Measurements from ENCODE around the gene GRIA2. TPM values are rescaled to one million over a fixed set of nuclear protein-coding genes. Genes with fewer than 3 reads are reported as not detected.

GRIA2 gene
- total RNA-seq, 1 donor from 2014 or later = 3.0 TPM

- intact Hi-C loops (cut with DNase I) = no loop called here
- DNase-seq (ENCODE audit: low spot score in 2 of 2) = no peak
- Histone ChIP-seq H3K36me3 (no peaks in the 10 kb centered on the region), H3K27ac (no peak overlapping the region), H3K4me3 (no peak overlapping the region), H3K9me3 (no peaks in the 10 kb centered on the region), H3K27me3 (no peaks in the 10 kb centered on the region), H3K4me1 (no peaks in the 10 kb centered on the region)
- no peak for TF ChIP-seq CTCF (IDR thresholded peaks at IDR 0.05)
Measured at GRCh38 chr4:157294575-157294974, 74.0 kb downstream of the GRIA2 start.

GRCh38 chr4:157300701-157301100 lies 80.2 kb downstream of the GRIA2 start:
- TF ChIP-seq CTCF (IDR thresholded peaks at IDR 0.05) = no peak
- Histone ChIP-seq H3K9me3 (no peaks in the 10 kb centered on the region), H3K36me3 (no peaks in the 10 kb centered on the region), H3K27me3 (no peaks in the 10 kb centered on the region), H3K27ac (no peak overlapping the region), H3K4me1 (peaks cover 0 to 4% of the 10 kb centered on the region in 2 donors), H3K4me3 (no peak overlapping the region)
- intact Hi-C loops (cut with DNase I) = no loop called here
- DNase-seq (ENCODE audit: low spot score in 2 of 2) = no peak

GRCh38 chr4:157303471-157303960 lies 83.0 kb downstream of the GRIA2 start:
- Histone ChIP-seq H3K27ac (no peak overlapping the region), H3K9me3 (no peaks in the 10 kb centered on the region), H3K27me3 (no peaks in the 10 kb centered on the region), H3K4me1 (peaks cover 0 to 9% of the 10 kb centered on the region in 2 donors), H3K36me3 (no peaks in the 10 kb centered on the region), H3K4me3 (no peak overlapping the region)
- DNase-seq (ENCODE audit: low spot score in 2 of 2) = no peak
- no peak for TF ChIP-seq CTCF (IDR thresholded peaks at IDR 0.05)
- intact Hi-C loops (cut with DNase I) = no loop called here

- H3K27ac ChIP-seq = no peak overlapping the region
- H3K4me1 ChIP-seq = peaks cover 0 to 9% of the 10 kb centered on the region in 2 donors
- intact Hi-C loops (cut with DNase I) = loop anchor here (5.0 kb wide), 1 partner anchor 82 kb away; the partner anchor contains the start of gene GRIA2
- no peaks in the 10 kb centered on the region for H3K27me3 ChIP-seq
- no peak for DNase-seq (ENCODE audit: low spot score in 2 of 2)
- H3K4me3 ChIP-seq = no peak overlapping the region
- no peaks in the 10 kb centered on the region for H3K36me3 ChIP-seq
- no peaks in the 10 kb centered on the region for H3K9me3 ChIP-seq
- no peak for TF ChIP-seq CTCF (IDR thresholded peaks at IDR 0.05)
Measured at GRCh38 chr4:157304769-157305168, 84.2 kb downstream of the GRIA2 start.

GRCh38 chr4:157312702-157313101 lies 92.2 kb downstream of the GRIA2 start:
- Histone ChIP-seq H3K36me3 (no peaks in the 10 kb centered on the region), H3K27me3 (no peaks in the 10 kb centered on the region), H3K4me1 (peaks cover 0 to 4% of the 10 kb centered on the region in 2 donors), H3K9me3 (no peaks in the 10 kb centered on the region), H3K27ac (no peak overlapping the region), H3K4me3 (peak overlapping the region in 1 of 2 donors; percentile 20)
- DNase-seq (ENCODE audit: low spot score in 2 of 2) = no peak
- no peak for TF ChIP-seq CTCF (IDR thresholded peaks at IDR 0.05)
- intact Hi-C loops (cut with DNase I) = no loop called here

GRCh38 chr4:157314906-157315305 lies 94.4 kb downstream of the GRIA2 start:
- no peak overlapping the region for H3K27ac ChIP-seq
- TF ChIP-seq CTCF (IDR thresholded peaks at IDR 0.05) = no peak
- no peak overlapping the region for H3K4me3 ChIP-seq
- no peaks in the 10 kb centered on the region for H3K9me3 ChIP-seq
- no peak for DNase-seq (ENCODE audit: low spot score in 2 of 2)
- no peaks in the 10 kb centered on the region for H3K27me3 ChIP-seq
- no peaks in the 10 kb centered on the region for H3K36me3 ChIP-seq
- peaks cover 0 to 4% of the 10 kb centered on the region in 2 donors for H3K4me1 ChIP-seq
- intact Hi-C loops (cut with DNase I) = loop anchor here (5.0 kb wide), 1 partner anchor 743 kb away; no protein-coding TSS in a partner anchor
